ENCODE measurements around the gene RCBTB1.
"Not testable (repeated sequence)": the region's sequence is repeated elsewhere in the genome, so short reads cannot be mapped to it uniquely, and the experiment has no call there.

The RCBTB1 gene

DNA sequence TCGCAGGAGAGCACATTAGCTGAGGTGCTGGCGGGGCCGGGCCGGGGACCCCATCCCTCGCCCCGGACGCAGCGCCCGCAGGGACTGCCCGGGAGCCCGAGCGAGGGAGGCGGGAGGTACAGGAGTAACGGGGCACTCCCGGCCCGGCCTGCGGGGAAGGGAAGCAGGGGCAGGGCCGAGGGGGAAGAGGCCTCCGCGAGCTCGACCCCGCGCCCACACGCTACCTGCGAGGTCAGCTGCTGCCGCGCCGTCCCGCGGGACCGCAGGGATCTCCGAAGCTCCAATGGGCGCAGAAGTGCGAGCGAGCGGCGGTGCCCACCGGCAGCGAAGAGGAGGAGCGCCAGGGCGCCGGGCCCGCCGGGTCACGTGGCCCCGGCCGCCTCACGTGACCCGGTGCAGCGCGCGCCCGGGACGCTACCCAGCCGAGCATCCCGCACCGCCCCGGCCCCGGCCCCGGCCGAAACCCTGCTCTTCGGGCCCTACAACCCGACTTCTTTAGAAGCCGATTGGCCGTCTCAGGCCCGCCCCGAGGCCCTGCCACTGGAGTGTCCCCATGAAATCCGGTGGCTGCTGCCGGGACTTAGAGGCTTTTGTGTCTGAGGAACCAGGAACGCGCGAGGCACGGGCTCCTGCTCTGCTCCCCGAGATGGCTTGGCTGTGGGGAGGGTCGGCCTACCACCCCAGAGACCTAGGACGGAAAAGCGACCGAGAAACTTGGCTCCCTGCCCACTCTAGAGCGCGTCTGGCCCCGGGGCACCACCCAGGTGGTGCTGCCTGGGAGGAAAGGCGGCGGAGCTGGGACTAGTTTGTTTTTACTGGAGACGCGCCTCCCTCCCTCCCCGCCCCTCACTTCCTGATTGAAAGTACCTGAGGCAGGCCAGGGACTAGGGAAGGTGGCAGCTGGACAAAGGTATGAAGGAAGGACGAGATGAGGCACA, at the start of gene RCBTB1:
RCBTB1 (minus strand) TSS at position 339 of the 938 bp plus-strand sequence. CDS start 18,279 bp downstream, outside the sequence.
- DNase-seq, result peak; percentile 58 to 78

DNA sequence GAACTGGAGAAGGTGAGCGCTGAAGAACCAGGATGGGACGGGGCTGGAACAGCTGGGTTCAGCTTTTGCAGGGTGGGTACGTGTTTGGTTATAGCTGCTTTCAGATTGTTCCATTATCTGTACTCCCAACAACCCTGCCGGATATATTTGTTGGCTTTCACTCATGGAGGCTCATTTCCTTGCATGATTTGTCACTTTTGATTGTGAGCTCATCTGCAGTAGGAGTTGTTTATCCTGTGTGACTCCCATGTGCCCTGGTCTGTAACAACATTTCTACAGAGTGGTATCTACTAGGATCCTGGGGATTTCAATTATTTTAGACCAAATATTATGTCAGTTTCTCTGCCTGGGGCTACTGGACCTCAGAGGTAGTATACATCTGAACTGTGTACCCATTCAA, 48.4 kb upstream of the RCBTB1 start:
- DNase-seq, result no peak

DNA sequence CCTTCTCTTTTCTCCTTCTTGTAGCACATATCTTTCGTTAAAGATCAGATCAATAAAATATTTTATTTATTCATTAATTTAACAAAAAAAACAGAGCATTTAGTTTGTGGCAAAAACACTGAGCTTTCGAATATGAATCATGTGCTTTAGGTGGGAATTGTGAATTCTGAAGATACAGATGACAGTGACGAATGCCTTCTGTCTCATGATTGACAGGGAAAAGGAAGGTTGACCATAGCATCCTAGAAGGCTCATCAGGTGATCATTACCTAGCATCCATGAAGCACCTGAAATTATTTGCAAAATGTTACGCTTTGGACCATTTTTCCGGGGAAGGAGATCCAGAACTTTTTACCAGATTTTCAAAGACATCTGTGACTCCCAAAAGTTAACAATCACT, 46.8 kb upstream of the RCBTB1 start:
- no peak for DNase-seq

DNA sequence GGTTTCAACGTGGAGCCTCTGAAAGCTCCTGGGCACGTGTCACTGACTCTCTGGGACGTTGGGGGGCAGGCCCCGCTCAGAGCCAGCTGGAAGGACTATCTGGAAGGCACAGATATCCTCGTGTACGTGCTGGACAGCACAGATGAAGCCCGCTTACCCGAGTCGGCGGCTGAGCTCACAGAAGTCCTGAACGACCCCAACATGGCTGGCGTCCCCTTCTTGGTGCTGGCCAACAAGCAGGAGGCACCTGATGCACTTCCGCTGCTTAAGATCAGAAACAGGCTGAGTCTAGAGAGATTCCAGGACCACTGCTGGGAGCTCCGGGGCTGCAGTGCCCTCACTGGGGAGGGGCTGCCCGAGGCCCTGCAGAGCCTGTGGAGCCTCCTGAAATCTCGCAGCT, 45.2 kb upstream of the RCBTB1 start:
- DNase-seq, result no peak

DNA sequence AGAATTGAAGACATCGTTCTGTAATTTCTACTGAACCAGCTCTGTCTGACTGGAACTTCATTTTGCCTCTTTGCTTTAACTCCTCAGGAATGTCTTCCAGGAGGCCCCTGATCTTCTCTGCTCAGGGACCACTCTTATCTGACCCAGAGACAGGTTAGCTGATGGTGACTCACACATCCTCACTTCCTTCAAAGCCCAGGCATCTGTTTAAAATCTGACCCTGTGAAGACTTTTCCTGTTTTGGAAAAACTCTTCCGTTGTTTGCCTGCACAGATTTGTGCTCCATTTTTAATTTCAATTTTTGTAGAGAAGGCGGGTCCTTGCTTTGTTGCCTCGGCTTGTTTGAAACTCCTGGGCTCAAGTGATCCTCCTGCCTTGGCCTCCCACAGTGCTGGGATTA, 44.6 kb upstream of the RCBTB1 start:
- DNase-seq, result no peak

DNA sequence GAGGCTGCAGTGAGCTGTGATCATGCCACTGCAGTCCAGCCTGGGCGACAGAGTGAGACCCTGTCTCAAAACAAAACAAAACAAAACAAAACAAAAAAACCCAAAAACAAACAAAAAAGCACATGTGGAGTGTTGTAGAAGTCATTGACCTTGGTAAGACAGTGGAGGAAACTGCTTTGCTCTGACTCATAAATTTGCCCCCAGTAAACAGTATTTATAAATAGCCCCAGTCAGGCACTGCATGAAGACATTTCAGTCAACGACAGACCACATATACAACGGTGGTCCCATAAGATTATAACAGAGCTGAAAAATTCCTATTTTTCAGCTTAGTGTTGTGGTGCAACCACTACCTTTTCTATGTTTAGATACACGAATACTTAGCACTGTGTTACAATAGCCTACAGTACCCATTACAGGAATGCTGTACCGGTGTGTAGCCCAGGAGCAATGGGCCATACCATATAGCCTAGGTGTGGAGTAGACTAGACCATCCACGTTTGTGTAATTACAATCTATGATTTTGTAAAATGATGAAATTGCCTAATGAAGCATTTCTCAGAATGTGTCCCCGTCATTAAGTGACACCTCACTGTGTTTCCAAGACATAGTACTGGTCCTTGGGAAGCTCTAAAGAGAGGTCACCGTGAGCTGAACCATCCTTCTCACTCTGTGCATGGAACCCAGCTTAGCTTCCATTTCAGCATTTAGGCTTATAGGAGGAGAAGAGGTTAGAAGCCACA, 44.0 kb upstream of the RCBTB1 start:
- DNase-seq, result no peak

DNA sequence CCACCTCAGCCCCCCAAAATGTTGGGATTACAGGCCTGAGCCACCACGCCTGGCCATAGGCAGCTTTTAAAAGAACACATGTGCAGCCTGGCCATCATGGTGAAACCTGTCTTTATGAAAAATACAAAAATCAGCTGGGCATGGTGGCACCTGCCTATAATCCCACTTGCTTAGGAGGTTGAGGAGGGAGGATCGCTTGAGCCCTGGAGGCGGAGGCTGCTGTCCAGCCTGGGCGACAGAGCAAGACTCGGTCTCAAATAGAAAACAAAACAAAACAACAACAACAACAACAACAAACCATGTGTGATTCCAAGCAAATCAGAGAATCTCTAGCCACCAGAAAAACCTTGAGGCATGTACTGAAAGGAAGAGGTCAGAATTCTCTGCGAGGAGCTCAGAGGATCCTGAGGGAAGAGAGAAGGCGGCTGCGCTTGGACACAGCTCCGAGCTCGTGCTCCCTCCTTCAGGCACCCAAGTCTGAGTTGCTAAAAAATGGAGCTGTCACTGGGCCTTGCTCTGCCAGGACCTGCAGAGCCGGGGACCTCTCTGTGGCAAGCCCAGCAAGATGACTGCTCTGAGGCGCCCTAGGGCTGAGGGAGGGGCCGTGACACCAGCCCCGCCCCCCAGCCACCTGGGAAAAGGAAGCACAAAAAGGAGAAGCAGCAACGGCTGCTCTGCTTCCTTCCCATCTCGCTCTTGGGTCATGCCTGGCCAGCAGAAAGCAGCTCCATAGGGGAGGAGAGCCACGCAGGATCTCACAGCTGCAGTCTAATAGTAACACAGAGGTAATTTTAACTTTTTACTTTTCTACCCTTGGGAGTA, 42.7 kb upstream of the RCBTB1 start, which contains the start of gene ARL11:
ARL11 (plus strand) TSS at position 677 of the 822 bp plus-strand sequence. CDS start 1,941 bp downstream, outside the sequence.
- peak; percentile 35 to 75 for DNase-seq

DNA sequence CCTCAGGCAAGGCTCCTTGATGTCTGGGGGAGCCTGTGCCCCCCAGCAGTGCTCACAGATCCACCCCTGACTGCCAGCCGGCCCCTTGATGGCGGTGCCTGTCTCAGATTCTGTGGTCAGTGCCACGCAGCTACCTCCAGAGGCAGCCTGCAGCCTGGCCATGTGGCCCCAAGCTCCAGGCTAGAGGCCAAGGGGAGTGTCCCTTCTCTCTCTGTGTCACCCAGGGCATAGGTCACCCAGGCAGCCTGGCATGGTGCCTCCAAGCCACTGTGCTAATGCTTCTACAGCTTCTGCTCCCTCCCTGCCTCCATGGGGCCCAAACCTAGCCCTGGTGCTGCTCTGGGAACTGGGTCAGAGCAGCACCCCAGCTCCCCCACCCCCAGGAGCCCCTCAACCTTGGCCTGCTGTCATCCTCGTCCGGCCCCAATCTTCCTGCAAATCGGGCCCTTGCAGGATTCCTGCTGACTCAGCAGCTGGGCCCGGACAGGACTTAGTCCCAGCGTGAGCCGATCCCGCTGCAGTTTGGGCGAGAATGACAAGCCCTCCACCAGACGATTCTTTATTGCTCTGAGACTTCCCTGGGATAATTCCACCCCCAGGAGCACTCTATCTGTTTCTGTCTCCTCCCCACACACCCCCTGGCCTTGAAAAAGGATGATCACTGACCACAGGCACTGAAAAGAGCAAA, 40.2 kb upstream of the RCBTB1 start:
- DNase-seq, result no peak

DNA sequence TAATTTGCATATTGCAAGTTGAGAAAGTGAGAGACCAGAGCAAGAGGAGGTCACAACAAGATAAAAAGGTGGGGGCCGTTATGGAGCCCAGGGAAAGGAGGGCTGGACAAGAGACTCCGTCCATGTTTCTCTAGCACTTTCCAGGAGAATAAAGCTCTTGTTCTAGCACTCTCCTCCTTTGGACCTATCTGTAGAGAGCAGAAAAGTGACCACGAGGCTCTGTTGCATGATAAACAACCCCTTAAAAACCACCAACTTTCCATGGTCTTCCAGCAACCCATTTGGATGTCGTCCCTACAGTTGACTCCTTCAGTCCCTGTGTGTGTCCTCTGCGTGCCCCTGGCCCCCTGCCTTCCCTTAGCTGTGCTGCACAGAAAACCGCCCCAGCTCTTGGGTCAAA, 38.9 kb upstream of the RCBTB1 start:
- DNase-seq, result no peak

DNA sequence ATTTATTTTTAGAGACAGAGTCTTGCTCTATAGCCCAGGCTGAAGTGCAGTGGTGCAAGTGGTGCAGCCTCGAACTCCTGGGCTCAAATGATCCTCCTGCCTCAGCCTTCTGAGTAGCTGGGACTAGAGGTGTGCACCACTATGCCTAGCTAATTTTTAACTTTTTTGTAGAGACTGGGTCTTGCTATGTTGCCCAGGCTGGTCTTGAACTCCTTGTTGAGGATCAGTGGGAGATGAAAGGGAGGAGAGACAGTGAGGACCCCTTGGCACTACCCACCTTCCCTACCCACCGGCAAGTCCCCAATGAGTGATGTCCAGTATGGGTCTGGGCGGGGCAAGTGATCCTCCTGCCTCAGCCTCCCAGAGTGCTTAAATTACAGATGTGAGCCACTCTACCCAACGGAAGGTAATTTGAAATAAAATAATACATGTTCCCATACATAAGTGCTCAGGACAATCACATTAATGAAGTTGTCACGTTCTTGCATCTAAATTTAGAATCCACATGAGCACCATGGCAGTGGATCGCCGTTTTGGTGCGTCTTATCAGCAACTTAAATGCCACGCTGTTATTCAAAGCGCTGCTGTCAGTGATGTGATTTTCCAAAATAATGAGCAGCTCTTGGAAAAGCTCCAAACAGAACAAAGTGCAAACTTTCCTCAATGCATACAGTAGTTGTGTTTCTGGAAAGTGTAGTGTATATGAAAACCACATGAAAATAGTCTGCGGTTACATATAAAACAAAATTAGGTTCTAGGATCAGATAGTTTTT, 37.0 kb upstream of the RCBTB1 start:
- no peak for DNase-seq

DNA sequence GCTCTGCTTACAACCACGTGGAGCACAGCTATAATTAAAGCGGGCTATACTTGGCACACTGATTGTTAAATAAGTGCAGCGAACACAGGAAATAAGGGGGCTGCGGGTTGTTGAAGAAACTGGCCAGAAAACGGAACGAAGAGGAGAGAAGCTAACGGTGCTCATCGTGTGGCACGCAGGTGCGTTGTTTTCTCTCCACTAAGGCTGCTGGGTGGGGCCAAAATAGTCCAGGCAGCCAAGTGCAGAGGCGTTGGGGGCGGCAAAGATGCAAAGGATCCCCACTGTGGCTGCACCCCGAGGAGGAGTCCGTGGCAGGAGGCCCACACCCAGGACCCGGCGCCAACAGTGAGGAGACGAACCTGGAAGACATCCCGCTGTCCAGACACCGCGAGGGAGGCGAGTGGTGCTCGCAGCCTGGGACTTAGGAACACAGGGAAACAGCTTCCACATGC, 34.8 kb upstream of the RCBTB1 start:
- DNase-seq, result no peak

DNA sequence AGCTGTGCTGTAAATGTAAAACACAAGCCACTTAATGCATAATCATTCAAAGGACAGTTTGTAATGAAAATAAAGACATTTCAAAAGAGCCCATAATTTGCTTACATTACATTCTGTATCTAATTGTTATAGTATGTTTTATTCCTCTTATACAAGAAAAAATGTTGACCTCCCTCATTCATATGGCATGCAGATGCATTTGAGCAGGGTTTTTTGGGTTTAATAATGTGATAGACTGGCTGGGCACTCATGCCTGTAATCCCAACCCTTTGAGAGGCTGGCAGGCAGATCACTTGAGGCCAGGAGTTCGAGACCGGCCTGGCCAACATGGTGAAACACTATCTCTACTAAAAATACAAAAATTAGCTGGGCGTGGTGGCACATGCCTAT, 31.3 kb upstream of the RCBTB1 start:
- no peak for DNase-seq

DNA sequence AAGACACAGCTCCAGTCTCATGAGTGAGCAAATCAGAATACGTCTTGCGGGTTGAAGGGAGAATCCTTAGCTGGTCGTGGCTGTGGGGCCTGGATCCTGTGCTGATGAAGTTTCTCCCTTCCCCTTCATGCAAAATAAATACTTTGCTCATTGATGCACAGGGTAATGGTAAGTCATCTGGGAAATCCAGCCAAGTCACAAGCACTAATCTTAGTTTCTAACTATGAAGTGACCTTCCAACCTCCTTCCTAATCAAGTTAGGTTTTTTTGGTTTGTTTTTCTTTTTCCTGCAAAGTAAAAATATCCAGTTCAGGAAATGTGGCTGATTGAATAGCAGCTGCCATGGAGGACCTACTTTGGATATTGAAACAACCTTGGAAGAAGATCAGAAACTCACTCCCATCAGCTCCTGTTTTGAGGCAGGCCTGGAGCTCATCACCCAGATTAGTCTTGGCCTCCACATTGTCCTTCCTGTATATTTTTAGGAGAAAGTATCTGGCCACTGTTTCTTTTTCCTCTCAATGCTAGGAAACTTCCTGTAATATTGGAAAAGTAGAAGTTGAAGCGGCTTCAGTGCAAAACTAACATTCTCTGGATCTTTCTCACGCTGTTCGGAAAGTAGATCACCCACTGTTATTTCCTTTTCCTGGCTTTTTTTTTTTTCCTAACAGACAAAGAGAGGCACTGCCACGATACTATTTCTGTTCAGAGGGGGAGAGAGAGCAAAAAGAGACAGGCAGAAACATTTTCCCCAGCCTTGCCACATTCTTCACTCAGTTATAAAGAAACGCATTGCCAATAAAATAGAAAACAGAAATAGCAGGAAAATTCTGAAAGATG, 30.7 kb upstream of the RCBTB1 start:
- no peak for DNase-seq

DNA sequence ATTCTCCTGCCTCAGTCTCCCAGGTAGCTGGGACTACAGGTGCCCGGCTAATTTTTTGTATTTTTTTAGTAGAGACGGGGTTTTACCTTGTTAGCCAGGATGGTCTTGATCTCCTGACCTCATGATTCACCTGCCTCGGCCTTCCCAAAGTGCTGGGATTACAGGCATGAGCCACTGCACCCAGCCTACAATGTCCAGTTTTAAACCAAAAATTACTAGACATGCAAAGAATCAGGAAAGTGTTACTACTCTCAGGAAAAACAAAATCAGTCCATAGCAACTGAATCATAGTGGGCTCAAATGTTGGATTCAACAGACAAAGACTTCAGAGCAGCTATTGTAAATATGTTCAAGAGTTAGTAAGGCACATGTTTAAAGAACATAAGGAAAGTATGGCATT, 26.7 kb upstream of the RCBTB1 start:
- DNase-seq, result not testable (repeated sequence)

DNA sequence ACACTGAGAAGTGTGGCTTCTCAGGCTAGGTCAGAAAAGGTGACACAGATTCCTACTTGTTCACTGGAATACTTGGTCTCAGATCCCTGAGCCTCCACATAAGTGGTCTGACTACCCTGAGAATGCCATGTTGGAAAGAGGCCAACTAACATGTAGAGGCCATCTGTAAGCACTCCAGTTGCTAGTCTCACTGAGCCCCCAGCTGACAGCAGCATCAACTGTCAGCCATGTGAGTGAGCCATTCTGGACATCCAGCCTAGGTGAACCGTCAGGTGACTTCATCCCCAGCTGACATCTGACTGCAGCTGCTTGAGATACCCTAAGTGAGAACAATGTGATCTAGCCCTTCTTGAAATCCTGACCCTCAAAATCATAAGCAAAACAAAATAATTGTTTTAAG, 24.8 kb upstream of the RCBTB1 start:
- DNase-seq, result no peak

DNA sequence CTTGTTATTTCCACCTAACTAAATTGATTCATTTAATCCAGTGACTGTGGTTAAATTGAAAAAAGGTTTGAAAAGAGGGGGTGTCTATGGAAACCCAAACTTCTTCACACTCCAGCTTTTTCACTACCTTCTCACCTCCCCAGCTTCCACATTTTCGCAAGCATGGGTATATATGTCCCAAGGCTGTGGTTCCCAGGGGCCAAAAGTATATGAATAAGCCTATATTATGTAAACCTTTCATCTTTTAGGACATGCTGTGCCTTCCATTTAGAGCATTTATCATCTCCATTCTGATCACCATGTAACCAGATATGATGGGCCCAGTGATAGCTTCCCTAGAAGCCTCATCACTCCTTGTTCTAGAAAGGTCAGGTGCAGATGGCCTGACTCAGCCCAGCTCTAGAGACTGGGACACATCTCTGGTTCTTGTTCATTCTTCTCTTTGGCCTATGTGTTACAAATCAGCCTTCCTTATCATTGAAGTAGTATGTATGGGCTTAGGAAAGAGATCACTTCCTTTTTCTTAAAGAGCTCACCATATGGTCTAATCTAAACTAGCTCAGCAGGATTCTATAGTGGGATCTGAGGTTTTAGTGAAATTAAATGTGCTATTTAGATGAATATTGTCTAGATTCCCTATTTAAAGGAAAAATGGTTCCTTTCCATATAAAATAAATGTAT, 23.4 kb upstream of the RCBTB1 start:
- no peak for DNase-seq

DNA sequence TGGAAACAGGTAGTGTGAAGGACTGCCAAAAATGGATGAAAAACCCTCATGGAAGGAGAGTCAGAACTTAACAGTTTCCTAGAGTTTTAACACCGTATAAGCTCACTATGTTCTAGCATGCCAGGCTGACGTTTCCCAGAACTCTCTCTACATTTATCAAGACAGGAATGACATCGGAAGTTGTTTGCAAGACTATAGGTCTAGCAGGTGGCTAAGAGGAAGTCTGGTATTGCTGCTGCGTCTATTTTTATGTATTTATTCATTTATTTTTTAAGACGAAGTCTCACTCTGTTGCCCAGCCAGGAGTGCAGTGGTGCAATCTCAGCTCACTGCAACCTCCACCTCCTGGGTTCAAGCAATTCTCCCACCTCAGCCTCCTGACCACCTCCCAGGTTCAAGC, 22.4 kb upstream of the RCBTB1 start:
- DNase-seq, result no peak

DNA sequence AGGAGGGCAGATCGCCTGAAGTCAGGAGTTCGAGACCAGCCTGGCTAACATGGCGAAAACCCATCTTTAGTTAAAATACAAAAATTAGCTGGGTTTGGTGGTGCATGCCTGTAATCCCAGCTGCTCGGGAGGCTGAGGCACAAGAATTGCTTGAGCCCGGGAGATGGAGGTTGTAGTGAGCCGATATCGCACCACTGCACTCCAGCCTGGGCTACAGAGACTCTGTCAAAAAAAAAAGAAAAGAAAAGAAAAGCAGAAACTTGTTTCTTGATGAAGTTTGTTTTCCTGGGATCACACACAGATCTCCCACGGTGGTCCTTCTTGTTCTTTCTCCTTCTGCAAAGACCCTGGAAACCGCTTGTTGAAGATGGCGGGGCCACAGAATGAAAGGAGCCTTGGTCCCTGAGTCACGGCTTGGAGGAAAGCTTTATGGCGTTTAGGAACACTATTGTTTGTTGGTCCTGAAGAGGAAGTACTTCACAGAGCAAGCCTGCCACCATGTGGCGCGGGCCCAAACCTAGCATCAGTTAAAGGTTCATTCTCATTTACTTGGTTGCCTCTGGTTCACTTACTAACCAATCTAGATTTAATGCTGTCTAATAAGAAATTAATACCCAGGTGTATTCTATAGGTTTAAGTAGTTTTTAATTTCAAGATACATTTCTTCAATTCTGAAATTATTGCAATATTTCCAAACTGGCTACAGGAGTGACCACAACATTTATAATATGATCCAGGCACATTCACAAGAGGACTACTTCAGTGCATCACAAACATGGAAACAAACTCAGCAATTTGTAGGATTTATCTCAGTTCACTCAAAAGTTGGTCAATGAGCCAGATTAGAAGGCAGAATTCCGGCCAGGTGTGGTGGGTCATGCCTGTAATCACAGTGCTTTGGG, 21.6 kb upstream of the RCBTB1 start:
- peak; percentile 81 to 83 for DNase-seq

DNA sequence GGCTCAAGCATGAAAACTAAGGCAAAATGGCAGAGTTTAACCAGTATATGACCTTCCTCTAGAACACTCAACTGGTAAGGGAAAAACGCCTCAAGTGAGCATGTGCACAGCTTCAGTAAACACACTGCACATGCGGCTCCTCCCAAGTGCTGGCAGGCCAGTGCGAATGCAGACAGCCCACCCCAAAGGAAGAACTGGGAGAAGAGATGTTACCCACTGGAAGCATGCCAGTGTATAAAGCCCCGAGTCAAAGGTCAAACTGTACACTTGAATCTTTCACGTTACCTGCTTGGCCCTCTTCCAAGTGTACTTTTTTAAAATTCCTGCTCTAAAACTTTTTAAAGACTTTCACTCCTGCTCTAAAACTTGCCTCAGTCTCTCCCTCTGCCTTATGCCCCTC, 19.2 kb upstream of the RCBTB1 start:
- no peak for DNase-seq

Data from CD4-positive, alpha-beta T cell treated with Interferon alpha-2 for 1 hour (primary cell).